ENCODE data around the gene CNPY4.
A peak's percentile ranks its signal among the peaks of the same experiment; 100 is the strongest.

The CNPY4 gene

DNA sequence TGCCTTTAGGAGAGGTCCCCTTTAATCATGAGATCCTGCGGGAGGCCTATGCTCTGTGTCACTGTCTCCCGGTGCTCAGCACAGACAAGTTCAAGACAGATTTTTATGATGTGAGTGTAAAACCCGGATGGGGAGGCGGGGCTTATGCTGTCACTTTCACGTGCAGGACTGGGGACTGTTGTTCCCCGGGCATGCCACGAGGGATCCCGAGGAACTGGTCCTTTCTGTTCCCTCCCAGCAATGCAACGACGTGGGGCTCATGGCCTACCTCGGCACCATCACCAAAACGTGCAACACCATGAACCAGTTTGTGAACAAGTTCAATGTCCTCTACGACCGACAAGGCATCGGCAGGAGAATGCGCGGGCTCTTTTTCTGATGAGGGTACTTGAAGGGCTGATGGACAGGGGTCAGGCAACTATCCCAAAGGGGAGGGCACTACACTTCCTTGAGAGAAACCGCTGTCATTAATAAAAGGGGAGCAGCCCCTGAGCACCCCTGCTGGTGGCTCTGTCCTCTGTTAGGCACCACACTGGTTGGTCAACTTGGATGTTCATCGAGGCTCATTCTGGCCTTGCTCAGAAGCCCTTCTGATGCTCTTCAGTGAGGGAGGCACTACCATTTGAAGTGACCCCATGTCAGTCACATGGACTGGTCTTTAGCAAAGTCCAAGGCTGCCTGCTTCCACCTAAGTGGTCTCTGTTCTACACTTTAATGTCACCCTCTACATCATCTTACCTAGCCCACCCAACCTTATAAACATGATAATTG, 27.8 kb upstream of the CNPY4 start:
- peak; percentile 34 for DNase-seq (ENCODE audit: low read depth, low spot score)

- DNase-seq (ENCODE audit: low read depth, low spot score), result no peak
These were observed 26.4 kb upstream of the CNPY4 start for GRCh38 chr7:100093054-100093453.

DNA sequence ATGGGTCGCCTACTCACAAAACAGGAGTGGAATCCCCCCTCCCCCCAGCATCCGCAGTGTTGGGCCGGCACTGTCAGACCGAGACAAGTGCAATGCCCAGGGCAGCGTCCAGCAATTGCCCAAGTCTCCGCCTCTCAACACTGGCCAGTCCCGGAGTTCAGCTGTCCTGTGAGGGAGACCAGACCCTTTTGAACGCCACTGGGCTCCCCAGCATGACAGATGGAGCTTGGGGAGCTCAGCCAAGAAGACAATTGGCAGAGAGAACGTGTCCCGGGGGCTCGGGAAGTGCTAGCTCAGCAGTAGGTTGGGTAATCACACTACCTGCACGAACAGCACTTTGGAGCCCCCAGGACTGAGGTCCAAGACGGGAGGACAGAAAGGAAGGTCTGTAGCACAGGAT, 25.9 kb upstream of the CNPY4 start:
- DNase-seq (ENCODE audit: low read depth, low spot score), result no peak

GRCh38 chr7:100093925-100094486, 25.4 kb upstream of the CNPY4 start:
- no peak for DNase-seq (ENCODE audit: low read depth, low spot score)

DNA sequence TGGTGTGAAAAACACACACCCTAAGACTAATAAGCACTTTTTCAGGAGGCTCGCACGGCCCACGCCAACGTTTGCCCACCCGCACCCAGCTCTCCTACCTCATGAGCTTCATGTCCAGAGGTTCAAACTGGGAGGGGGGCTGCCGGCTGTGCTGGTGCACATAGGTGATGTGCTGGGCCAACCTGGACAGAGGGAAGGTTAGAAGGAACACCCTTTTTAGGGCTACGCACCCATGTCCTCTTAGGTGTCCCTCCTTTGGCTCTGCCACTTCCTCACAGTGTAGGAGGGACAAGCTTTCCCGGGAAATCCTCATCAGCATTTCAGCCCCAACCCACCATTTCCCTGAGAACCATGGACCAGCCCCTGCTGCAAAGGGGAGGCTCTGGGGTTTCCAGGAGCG, 24.1 kb upstream of the CNPY4 start:
- no peak for DNase-seq (ENCODE audit: low read depth, low spot score)

- DNase-seq (ENCODE audit: low read depth, low spot score), result no peak
These were observed 23.7 kb upstream of the CNPY4 start for GRCh38 chr7:100095704-100096103.

DNA sequence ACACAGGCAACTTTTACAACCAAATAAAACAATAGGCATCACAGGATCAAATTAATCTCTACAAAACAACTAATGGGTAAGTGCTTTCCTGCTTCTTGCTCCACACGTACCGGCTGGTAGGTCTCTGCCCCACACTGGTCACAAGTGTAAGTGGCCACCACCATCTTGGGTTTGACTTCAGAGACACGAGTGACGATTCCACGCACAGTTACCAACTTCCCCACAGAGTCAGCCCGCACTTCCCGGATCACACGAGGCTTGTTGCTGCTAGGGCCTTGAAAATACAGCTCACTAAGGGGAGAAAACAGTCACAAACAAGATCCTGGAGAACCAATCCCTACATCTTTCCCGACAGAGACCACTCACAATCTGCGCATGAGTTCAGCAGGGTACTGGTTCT, 20.5 kb upstream of the CNPY4 start:
- no peak for DNase-seq (ENCODE audit: low read depth, low spot score)

- peak; percentile 25 for DNase-seq (ENCODE audit: low read depth, low spot score)
These were observed 20.0 kb upstream of the CNPY4 start for GRCh38 chr7:100099452-100099851.

- DNase-seq (ENCODE audit: low read depth, low spot score), result peak; percentile 99
These were observed 18.9 kb upstream of the CNPY4 start for GRCh38 chr7:100100420-100101015.

DNA sequence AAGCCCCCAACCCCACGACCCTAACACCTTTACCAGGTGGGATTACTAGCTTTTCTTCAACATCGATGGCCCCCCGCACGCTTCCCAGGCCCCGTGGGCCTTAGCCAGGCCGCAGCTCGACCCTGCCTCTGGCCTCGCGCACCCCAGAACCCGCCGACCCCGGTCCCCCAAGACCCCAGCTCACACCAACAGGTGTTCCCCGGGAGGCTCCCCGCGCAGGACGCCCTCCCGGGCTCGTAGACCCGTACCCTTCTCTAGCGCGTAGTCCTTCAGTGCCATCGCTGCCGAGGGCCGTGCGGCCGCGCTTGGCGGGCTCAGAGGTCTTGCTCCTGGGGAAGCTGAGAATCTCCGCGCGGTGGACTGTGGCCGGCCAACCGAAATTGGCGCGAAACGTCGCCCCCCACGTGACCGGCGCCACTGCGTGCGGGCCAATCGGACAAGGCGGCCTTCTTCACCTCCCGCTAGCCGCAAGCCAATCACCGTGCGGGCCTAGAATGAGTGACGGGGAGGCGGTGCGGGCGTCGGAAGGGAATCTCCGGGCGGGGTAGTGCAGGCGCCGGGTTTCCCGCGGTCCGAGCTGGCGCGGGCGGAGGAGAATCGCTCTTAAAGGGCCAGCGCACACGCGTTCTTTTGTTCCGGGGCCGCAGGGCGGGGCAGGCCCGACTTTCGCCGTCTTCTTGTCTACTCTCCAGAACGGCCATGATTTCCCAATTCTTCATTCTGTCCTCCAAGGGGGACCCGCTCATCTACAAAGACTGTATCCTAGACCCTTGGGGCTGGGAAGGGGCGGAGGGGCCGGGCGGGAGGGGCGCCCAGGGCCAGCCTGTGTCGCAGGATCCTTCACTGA, 18.2 kb upstream of the CNPY4 start, which contains the start of the genes AP4M1 and MCM7:
AP4M1 (plus strand) TSS at position 628 of the 847 bp plus-strand sequence; CDS start at position 700, 72 bp downstream.
MCM7 (minus strand) TSS at position 382 of the 847 bp plus-strand sequence; CDS start at position 279, 103 bp downstream.
- DNase-seq (ENCODE audit: low read depth, low spot score), result peak; percentile 100

GRCh38 chr7:100102950-100103840, 16.2 kb upstream of the CNPY4 start:
- peak; percentile 93 for DNase-seq (ENCODE audit: low read depth, low spot score)

DNA sequence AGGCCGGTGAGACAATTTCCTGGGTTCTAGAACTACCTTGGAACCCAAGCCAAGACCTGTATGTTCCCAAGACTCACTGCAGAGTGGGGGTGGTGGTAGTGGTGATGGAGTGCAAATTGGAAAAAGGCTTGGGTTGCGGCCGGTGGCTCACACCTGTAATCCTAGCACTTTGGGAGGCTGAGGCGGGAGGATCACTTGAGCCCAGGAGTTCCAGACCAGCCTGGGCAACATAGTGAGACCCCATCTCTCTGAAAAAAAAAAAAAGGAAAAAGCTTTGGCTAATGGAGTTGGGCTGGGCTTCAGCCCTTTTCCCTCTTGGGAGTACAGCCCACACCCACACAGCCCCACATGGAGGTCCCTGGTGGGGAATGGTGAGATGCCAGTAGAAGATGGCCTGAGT, 13.9 kb upstream of the CNPY4 start:
- DNase-seq (ENCODE audit: low read depth, low spot score), result no peak

- DNase-seq (ENCODE audit: low read depth, low spot score), result no peak
These were observed 12.8 kb upstream of the CNPY4 start for GRCh38 chr7:100106633-100107032.

DNA sequence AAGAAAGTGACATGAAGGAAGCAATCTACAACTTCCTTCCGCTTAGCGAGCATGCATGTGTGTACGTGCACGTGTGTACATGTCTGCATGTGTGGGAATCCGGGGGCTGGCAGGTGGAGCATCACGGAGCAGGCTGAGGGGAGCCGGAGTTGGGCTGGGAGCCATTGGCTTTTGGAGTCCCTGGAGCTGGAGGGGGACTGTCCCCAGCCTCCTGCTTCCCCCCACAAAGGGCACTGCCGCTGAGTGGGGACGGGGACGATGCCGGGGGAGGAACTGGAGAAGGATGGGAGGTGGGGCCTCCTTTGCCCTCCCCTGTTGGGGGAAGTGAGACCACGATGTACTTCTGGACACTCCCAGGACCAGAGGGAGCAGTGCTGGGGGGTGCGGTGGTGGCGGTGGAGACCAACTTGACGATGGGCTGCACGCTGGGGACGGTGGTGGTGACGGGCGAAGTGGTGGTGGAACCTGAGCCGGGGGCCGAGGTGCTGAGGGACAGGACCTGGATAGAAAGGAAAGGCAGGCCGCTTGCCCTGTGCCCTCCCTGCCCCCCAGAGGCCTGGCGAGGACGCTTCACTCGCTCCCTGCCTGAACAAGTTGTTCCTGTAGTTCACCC, 12.2 kb upstream of the CNPY4 start:
- no peak for DNase-seq (ENCODE audit: low read depth, low spot score)

- DNase-seq (ENCODE audit: low read depth, low spot score), result no peak
These were observed 11.5 kb upstream of the CNPY4 start for GRCh38 chr7:100107890-100108289.

GRCh38 chr7:100109521-100110163, 9.8 kb upstream of the CNPY4 start:
- DNase-seq (ENCODE audit: low read depth, low spot score), result no peak

GRCh38 chr7:100111156-100111555, 8.3 kb upstream of the CNPY4 start:
- DNase-seq (ENCODE audit: low read depth, low spot score), result no peak

DNA sequence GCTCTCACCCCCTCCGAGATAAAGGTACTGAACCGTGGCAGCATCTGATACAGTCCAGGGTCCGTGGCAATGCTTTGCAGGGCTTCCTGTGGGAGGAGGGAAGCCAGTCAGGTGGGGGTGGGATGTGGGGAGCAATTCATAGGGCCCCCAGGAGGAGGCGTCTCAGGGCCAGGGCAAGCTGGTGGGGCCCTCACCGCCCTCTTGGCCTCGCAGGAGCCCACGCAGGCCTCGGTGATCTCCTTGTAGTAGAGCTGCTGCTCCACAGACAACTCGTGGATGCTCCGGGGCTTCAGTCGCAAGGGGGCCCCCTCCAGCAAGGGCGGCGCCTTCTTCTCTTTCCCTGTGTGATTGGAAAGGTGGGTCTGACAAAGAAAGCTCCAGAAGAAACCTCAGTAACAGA, 7.5 kb upstream of the CNPY4 start:
- DNase-seq (ENCODE audit: low read depth, low spot score), result no peak

DNA sequence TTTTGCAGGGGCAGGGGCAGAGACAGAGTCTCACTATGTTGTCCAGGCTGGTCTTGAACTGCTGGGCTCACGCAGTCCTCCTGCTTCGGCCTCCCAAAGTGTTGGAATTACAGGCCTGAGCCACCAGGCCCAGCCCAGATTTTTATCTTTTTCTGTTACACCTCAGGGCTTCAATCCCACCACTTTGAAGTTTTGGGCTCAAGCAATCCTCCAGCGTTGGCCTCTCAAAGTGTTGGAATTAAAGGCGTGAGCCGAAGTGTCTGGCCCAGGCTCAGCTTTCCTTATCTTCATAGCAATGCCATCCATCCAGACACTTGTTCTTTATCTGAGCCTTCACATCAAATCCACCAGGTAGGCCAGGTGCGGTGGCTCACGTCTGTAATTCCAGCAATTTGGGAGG, 4.4 kb upstream of the CNPY4 start:
- no peak for DNase-seq (ENCODE audit: low read depth, low spot score)

Data from astrocyte of the hippocampus (primary cell).